IMR-90 (cell line): Measurements from ENCODE around the gene PMM1. TPM values are rescaled to one million over a fixed set of nuclear protein-coding genes. Genes with fewer than 3 reads are reported as not detected.

ENCODE experiments used
- ATAC-seq: fragments of 200-7000 bp; cut with Tn5 transposase; 2 replicates; pipeline ENCODE4 v1.9.1; 2020; ENCODE audit warnings: low read depth, mild to moderate bottlenecking, moderate library complexity
- BruUV-seq: library from RNA; stranded (reverse); fragments of 400-500 nt; replicated peaks from 2 replicates; lab custom pipeline; 2021; lab: Mats Ljungman, UMichigan
- CTCF ChIA-PET: fragments of 300-600 bp; formaldehyde crosslinking; extraction: SDS; loops from one replicate; lab custom pipeline; 2021; ENCODE audit warnings: antibody characterized with exemption; lab: Yijun Ruan, JAX
- POLR2A ChIA-PET: fragments of 300-600 bp; sonication (Branson Sonifier 250); formaldehyde crosslinking; loops from one replicate; lab custom pipeline; 2022; ENCODE audit warnings: antibody characterized with exemption; ENCODE audit not compliant: unreplicated experiment; lab: Charles Lee
- DNase-seq: peaks from one replicate; pipeline ENCODE4 v3.0.0; 2013
- H2AFZ ChIP-seq: replicated peaks from 2 replicates; pipeline ENCODE3; 2013; ENCODE audit warnings: low read length, mild to moderate bottlenecking; ENCODE audit not compliant: poor library complexity
- H2AK5ac ChIP-seq: 2 replicates; pipeline ENCODE4 v1.6.1; 2013; ENCODE audit warnings: low read depth, low read length, inconsistent platforms
- H2AK9ac ChIP-seq: replicated peaks from 2 replicates; pipeline ENCODE3; 2013; ENCODE audit warnings: mild to moderate bottlenecking, low read depth, low read length, moderate library complexity; ENCODE audit not compliant: poor library complexity
- H2BK120ac ChIP-seq: 2 replicates; pipeline ENCODE4 v1.6.1; 2013; ENCODE audit warnings: low read depth, low read length, inconsistent platforms
- H2BK15ac ChIP-seq: 3 replicates; pipeline ENCODE4 v1.6.1; 2013; ENCODE audit warnings: low read depth, low read length, inconsistent platforms
- H2BK20ac ChIP-seq: 2 replicates; pipeline ENCODE4 v1.6.1; 2013; ENCODE audit warnings: low read depth, mild to moderate bottlenecking, inconsistent platforms, low read length, moderate library complexity
- H2BK5ac ChIP-seq: 2 replicates; pipeline ENCODE4 v1.6.1; 2013; ENCODE audit warnings: mild to moderate bottlenecking, low read depth, low read length, inconsistent platforms; ENCODE audit not compliant: poor library complexity, severe bottlenecking
- H3K14ac ChIP-seq: replicated peaks from 2 replicates; pipeline ENCODE4 v1.6.1; 2013; ENCODE audit warnings: low read depth, low read length, inconsistent platforms
- H3K18ac ChIP-seq: 2 replicates; pipeline ENCODE4 v1.6.1; 2013; ENCODE audit warnings: low read depth, low read length, control low read depth
- H3K23ac ChIP-seq: 2 replicates; pipeline ENCODE4 v1.6.1; 2013; ENCODE audit warnings: low read depth, low read length, inconsistent platforms
- H3K27ac ChIP-seq: 2 replicates; pipeline ENCODE4 v1.5.1; 2013; ENCODE audit warnings: mild to moderate bottlenecking, control low read depth, low read length; ENCODE audit not compliant: insufficient read depth
- H3K27me3 ChIP-seq: 2 replicates; pipeline ENCODE4 v1.6.1; 2013; ENCODE audit warnings: low read length; ENCODE audit not compliant: control insufficient read depth, insufficient read depth
- H3K36me3 ChIP-seq: 2 replicates; pipeline ENCODE4 v1.6.1; 2013; ENCODE audit warnings: low read length, mixed read lengths; ENCODE audit not compliant: control insufficient read depth, insufficient read depth
- H3K4ac ChIP-seq: 2 replicates; pipeline ENCODE4 v1.6.1; 2013; ENCODE audit warnings: low read depth, low read length, inconsistent platforms
- H3K4me1 ChIP-seq: 2 replicates; pipeline ENCODE4 v1.6.1; 2013; ENCODE audit warnings: low read length, mixed read lengths; ENCODE audit not compliant: control insufficient read depth, insufficient read depth
- H3K4me2 ChIP-seq: 2 replicates; pipeline ENCODE4 v1.6.1; 2013; ENCODE audit warnings: low read depth, mild to moderate bottlenecking, control low read depth, low read length, moderate library complexity
- H3K4me3 ChIP-seq: 2 replicates; pipeline ENCODE4 v1.5.1; 2013; ENCODE audit warnings: low read depth, mild to moderate bottlenecking, control low read depth, low read length, moderate library complexity; ENCODE audit not compliant: insufficient read depth
- H3K56ac ChIP-seq: 2 replicates; pipeline ENCODE4 v1.6.1; 2013; ENCODE audit warnings: low read length, inconsistent platforms; ENCODE audit not compliant: insufficient read depth; ENCODE audit errors: extremely low read depth
- H3K79me1 ChIP-seq, 2 experiments: 2 replicates each; pipeline ENCODE4 v1.6.1; 2013; ENCODE audit warnings: low read length in 2 of 2, inconsistent platforms in 1 of 2, low read depth in 1 of 2
- H3K9ac ChIP-seq: 2 replicates; pipeline ENCODE4 v1.6.1; 2013; ENCODE audit warnings: low read depth, low read length, control low read depth
- H3K9me1 ChIP-seq: 2 replicates; pipeline ENCODE4 v1.6.1; 2013; ENCODE audit warnings: low read length, inconsistent platforms; ENCODE audit not compliant: insufficient read depth
- H3K9me3 ChIP-seq: 2 replicates; pipeline ENCODE4 v1.6.1; 2013; ENCODE audit warnings: low read length; ENCODE audit not compliant: control insufficient read depth, insufficient read depth
- H4K20me1 ChIP-seq: 2 replicates; pipeline ENCODE4 v1.6.1; 2013; ENCODE audit warnings: low read length, inconsistent platforms; ENCODE audit not compliant: insufficient read depth
- H4K5ac ChIP-seq: 2 replicates; pipeline ENCODE4 v1.6.1; 2013; ENCODE audit warnings: mild to moderate bottlenecking, low read depth, low read length, control low read depth
- H4K8ac ChIP-seq, 2 experiments: 2 replicates each; pipeline ENCODE4 v1.6.1; 2013; ENCODE audit warnings: low read depth in 2 of 2, low read length in 2 of 2, control low read depth in 1 of 2, inconsistent platforms in 1 of 2
- H4K91ac ChIP-seq: 2 replicates; pipeline ENCODE4 v1.6.1; 2013; ENCODE audit warnings: low read depth, low read length, inconsistent platforms; ENCODE audit not compliant: insufficient read depth
- BHLHE40 ChIP-seq: fragments of 150-350 bp; IDR thresholded peaks from 2 replicates; pipeline ENCODE4 v1.6.1; 2016; ENCODE audit warnings: mild to moderate bottlenecking, low read depth, low read length
- CEBPB ChIP-seq: IDR thresholded peaks from 2 replicates; pipeline ENCODE4 v1.6.1; 2012; ENCODE audit warnings: low read depth, low read length, improper control_type of control experiment
- CHD1 ChIP-seq: IDR thresholded peaks from 2 replicates; pipeline ENCODE4 v1.6.1; 2012; ENCODE audit warnings: low read depth, low read length, improper control_type of control experiment
- CTCF ChIP-seq: conservative IDR thresholded peaks from 2 replicates; pipeline ENCODE4 v1.5.1; 2012; ENCODE audit warnings: mild to moderate bottlenecking, low read depth, low read length, improper control_type of control experiment
- FOS ChIP-seq: fragments of 150-350 bp; IDR thresholded peaks from 2 replicates; pipeline ENCODE4 v1.6.1; 2016; ENCODE audit warnings: low read depth, low read length
- MXI1 ChIP-seq: IDR thresholded peaks from 2 replicates; pipeline ENCODE4 v1.6.1; 2012; ENCODE audit warnings: low read depth, mild to moderate bottlenecking, low read length, moderate library complexity, borderline replicate concordance
- NFE2L2 ChIP-seq: fragments of 150-350 bp; IDR thresholded peaks from 2 replicates; pipeline ENCODE4 v1.6.1; 2016; ENCODE audit warnings: low read depth, mild to moderate bottlenecking, low read length
- POLR2A ChIP-seq: IDR thresholded peaks from 2 replicates; pipeline ENCODE4 v1.6.1; 2012; ENCODE audit warnings: mild to moderate bottlenecking, low read depth, low read length
- RAD21 ChIP-seq: IDR thresholded peaks from 2 replicates; pipeline ENCODE4 v1.6.1; 2012; ENCODE audit warnings: low read length, improper control_type of control experiment
- RCOR1 ChIP-seq: IDR thresholded peaks from 2 replicates; pipeline ENCODE4 v1.6.1; 2012; ENCODE audit warnings: mild to moderate bottlenecking, low read length, improper control_type of control experiment; ENCODE audit not compliant: insufficient replicate concordance
- SMC3 ChIP-seq: fragments of 150-350 bp; IDR thresholded peaks from 2 replicates; pipeline ENCODE4 v1.6.1; 2016; ENCODE audit warnings: low read depth, mild to moderate bottlenecking, antibody characterized with exemption, low read length, moderate library complexity
- USF2 ChIP-seq: fragments of 150-350 bp; IDR thresholded peaks from 2 replicates; pipeline ENCODE4 v1.6.1; 2017; ENCODE audit warnings: mild to moderate bottlenecking, antibody characterized with exemption, low read length, low read depth
- WGBS, 2 experiments: methylation state at CpG; one replicate each; pipeline versions ENCODE4 v1.1.5 to v1.1.7; 2013; ENCODE audit warnings: missing lambda C conversion rate in 2 of 2; ENCODE audit not compliant: insufficient read length in 1 of 2; ENCODE audit errors: extremely low coverage in 2 of 2; 5-methylcytosine and 5-hydroxymethylcytosine counted together
- dilution Hi-C: fragments of 300-500 bp; cut with HindIII; formaldehyde crosslinking; loops from one replicate; pipeline ENCODE4 v1.14.3; 2018; ENCODE audit warnings: low sequenced_read_pairs; ENCODE audit not compliant: unreplicated experiment
- in situ Hi-C: fragments of 300-500 bp; cut with MboI; formaldehyde crosslinking; loops from 3 replicates; pipeline ENCODE4 v1.14.3; 2019; ENCODE audit warnings: low sequenced_read_pairs, inconsistent platforms, mixed read lengths
- intact Hi-C: fragments of 100-400 bp; cut with micrococcal nuclease; formaldehyde crosslinking; loops from 2 replicates; pipeline ENCODE4 v1.10.0; 2022
- polyA plus RNA-seq, 3 experiments: library from polyadenylated mRNA; depleted of rRNA; stranded (reverse); fragments of >200 nt; gene quantifications; 2 replicates each; pipeline ENCODE4 v1.2.3, GENCODE V29; 2012; ENCODE audit warnings: low replicate concordance in 1 of 3
- total RNA-seq: library from RNA; depleted of rRNA; stranded (reverse); fragments of >200 nt; gene quantifications from 2 replicates; pipeline ENCODE4 v1.2.3, GENCODE V29; 2012

Gene PMM1
- total and polyA plus RNA-seq, 2 of the 4 experiments (the other 2 are of a cell fraction): 22.8 to 92.8 TPM

GRCh38 chr22:41543854-41544670, 45.6 kb downstream of the PMM1 start, which contains the start of gene POLR3H (continued):
- no peak for TF ChIP-seq NFE2L2
- peak; percentile 71 for TF ChIP-seq POLR2A
- peak; percentile 93 for TF ChIP-seq MXI1
- TF ChIP-seq RCOR1: no peak

GRCh38 chr22:41542224-41542623, 47.4 kb downstream of the PMM1 start:
- Histone ChIP-seq H4K5ac (no peak overlapping the region), H2BK120ac (no peak overlapping the region), H4K91ac (no peak overlapping the region), H2BK5ac (no peak overlapping the region), H3K79me1 (peaks cover 8 to 63% of the 10 kb centered on the region in 2 experiments), H3K4me2 (no peak overlapping the region; the same call in 1 of the 2 replicates), H3K18ac (no peak overlapping the region), H3K27me3 (no peaks in the 10 kb centered on the region), H2AK9ac (no peak overlapping the region), H4K20me1 (peaks cover 48% of the 10 kb centered on the region), H3K9me1 (peaks cover 28% of the 10 kb centered on the region), H3K36me3 (peaks cover 20% of the 10 kb centered on the region), H3K4ac (no peak overlapping the region), H3K14ac (peak overlapping the region; percentile 55; the same call in 1 of the 2 replicates), H2BK20ac (no peak overlapping the region), H3K4me3 (no peak overlapping the region), H2BK15ac (no peak overlapping the region), H3K4me1 (peaks cover 11% of the 10 kb centered on the region), H3K9ac (no peak overlapping the region), H2AK5ac (no peak overlapping the region), H4K8ac (no peak overlapping the region), H3K27ac (no peak overlapping the region), H3K23ac (no peak overlapping the region; the same call in 1 of the 2 replicates), H3K9me3 (no peaks in the 10 kb centered on the region), H3K56ac (no peak overlapping the region), H2AFZ (no peak overlapping the region)
- ChIA-PET CTCF (no interaction called here), POLR2A (no interaction called here)
- no peak for TF ChIP-seq CHD1
- TF ChIP-seq BHLHE40: no peak
- no peak for TF ChIP-seq CEBPB
- TF ChIP-seq POLR2A: no peak
- TF ChIP-seq CTCF: no peak
- TF ChIP-seq NFE2L2: no peak
- no peak for TF ChIP-seq RCOR1
- no peak for TF ChIP-seq SMC3
- no peak for TF ChIP-seq RAD21
- TF ChIP-seq USF2: no peak
- TF ChIP-seq FOS: no peak
- dilution Hi-C loops: no loop called here
- in situ Hi-C loops: no loop called here
- BruUV-seq: no TSS peak
- 100% methylated on average over 3 of the region's 4 CpGs; no CpG with 5 or more reads in 1 of the 2 experiments for WGBS, 2 experiments
- intact Hi-C loops: no loop called here
- ATAC-seq (no peak), DNase-seq (no peak)
